GM19468 (cell line): ENCODE measurements around the gene CNIH1.
A peak's percentile ranks its signal among the peaks of the same experiment; 100 is the strongest.

Experiments
- ATAC-seq: cut with Tn5 transposase; IDR thresholded peaks from one replicate; pipeline ENCODE4 v1.9.1; 2021; ENCODE audit warnings: mild to moderate bottlenecking, moderate library complexity, moderate number of reproducible peaks; ENCODE audit not compliant: unreplicated experiment; ENCODE audit errors: extremely low read depth

The CNIH1 gene

GRCh38 chr14:54440873-54441868 lies at the start of gene CNIH1:
CNIH1 (minus strand) TSS chr14:54441374; CDS start chr14:54441327, 47 bp downstream.
- ATAC-seq = peak; percentile 94

DNA sequence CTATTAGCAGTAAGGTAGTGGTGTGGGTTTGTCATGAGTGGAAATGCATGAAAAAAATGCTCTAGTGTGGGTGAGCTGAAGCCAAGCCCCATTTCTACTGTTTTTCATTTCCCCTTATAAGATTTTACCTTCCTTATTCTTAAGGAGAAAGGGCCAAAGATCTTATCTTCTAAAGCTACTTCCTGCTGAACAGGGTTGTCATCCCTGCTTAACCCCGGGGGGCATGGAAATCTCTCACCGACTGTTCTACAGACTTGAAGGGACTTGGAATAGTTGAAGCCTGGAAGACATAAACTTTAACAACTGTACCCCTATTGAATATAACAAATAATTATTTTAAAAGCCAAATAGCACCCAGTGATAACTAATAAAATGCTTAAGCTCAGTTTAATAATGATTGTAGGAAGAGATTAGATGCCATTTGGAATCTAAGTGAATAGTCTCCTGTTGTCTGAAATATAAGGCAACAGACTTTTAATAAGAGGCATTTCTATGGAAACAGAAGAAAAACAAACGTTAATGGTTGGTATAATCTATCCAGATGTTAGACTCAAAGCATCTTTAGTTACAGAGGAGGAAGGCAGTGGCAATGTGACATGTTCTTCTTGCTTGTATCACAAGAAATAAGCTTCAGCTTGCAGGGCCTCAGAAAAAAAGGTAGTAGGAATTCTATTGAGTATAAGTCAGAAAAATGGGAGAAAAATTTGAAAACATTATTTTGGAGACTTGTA lies 49.4 kb upstream of the CNIH1 start:
- ATAC-seq = no peak

DNA sequence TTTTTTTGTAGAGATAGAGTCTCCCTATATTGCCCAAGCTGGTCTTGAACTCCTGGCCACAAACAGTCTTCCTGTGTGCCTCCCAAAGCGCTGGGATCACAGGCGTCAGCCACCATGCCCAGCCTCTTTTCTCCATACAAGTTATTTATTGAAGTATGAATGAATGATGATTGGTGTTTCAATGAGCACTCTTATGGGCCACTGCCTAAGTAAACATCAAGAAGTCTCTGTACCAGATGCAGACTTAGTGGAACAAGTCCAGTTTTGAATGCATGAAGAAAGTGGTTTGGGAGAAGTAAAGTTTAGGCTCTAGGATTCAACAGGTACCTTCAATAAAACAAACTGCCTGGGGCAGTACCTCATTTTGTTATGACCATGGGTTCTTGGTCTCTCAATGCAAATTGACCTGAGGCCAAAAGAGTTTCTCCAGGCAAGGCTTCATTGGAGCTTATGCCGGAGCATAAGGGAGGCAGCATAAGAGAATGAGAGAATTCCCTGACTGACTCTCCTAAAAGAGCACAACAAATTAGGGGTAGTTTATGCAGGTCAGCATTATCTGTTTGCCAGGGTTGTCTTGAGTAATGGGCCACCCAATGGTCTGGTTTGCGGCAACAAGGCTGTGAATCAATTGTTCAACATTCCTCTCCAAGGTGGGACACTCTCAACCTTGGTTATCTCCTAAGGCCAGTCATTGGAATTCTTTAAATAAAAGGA lies 48.7 kb upstream of the CNIH1 start:
- ATAC-seq = no peak

GRCh38 chr14:54489318-54489683 lies 48.1 kb upstream of the CNIH1 start:
- no peak for ATAC-seq

- ATAC-seq = peak; percentile 91
Measured at GRCh38 chr14:54488646-54489317, 47.6 kb upstream of the CNIH1 start, which contains the start of gene GMFB. GMFB (minus strand) TSS chr14:54488980; CDS start chr14:54488927, 53 bp downstream.

DNA sequence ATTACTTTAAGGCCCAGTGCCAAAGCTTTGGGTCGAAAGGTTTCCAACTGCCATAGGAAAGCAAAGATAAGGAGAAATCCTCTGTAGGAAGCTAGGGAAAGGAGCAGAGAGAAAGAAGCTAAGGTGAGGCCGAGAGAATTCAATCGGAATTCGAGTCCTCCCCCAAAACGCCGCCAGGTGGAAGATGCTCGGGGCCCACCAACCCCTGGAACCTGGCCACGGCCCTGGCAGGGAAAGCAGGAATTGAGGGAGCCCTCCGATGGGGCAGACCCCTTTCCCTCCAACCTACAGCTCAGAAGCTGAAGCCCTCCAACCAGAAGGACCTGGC lies 47.1 kb upstream of the CNIH1 start:
- no peak for ATAC-seq

- ATAC-seq = no peak
Measured at GRCh38 chr14:54487771-54488170, 46.6 kb upstream of the CNIH1 start.

GRCh38 chr14:54486685-54487084 lies 45.5 kb upstream of the CNIH1 start:
- ATAC-seq = no peak

- no peak for ATAC-seq
Measured at GRCh38 chr14:54483846-54484245, 42.7 kb upstream of the CNIH1 start.

- ATAC-seq = no peak
Measured at GRCh38 chr14:54483073-54483745, 42.0 kb upstream of the CNIH1 start.

DNA sequence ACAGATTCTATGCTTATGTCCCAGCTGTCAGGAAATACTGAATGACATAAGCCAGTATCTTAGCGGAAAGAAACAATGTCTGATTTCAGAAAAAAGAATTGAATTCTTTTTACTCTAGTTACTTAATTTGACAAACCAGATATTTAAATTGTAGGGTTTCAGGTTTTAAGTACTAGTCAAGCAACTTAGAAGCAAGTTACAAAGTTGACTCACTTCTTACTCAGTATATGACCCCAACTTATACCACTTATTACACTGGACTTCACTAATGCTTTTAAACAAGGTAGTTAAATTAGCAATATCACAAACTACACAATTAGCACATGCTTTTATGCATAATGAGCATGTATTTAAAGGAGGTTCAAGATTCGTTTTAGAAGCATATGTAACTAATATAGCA lies 40.5 kb upstream of the CNIH1 start:
- no peak for ATAC-seq

DNA sequence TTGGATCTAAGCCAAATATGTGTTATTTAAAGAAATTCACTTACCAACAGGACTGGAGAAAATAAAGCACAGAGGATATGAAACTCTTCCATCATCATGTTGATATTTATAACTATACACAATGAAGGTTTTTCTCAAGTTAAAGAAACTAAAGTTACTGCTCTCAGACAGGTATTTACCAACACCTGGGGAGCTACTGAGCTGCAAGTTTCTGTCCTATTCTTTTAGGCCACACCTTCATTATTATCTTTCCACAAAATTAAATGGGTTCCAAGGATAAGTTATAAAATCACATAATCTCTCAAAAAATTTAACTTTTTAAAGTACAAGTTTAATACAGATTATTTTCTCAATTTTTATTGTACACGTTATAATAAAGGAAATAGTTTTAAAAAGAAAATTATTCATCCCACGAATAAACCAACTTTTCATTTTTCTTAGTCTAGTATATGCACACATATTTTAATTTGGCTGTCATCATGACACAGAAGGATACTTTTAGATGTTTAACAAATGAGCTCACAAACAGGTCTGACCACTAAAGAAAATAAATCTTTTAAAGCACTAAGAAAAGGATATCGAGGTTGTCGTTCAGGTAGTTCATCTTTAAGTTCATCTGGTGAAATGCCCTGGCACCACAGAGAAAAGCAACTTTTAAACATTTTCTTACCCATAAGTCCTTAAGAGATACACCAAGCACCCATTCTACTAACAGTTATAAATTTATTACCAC lies 39.8 kb upstream of the CNIH1 start:
- no peak for ATAC-seq

- no peak for ATAC-seq
Measured at GRCh38 chr14:54478636-54479215, 37.6 kb upstream of the CNIH1 start.

- ATAC-seq = no peak
Measured at GRCh38 chr14:54475911-54476310, 34.7 kb upstream of the CNIH1 start.

GRCh38 chr14:54475187-54475899 lies 34.2 kb upstream of the CNIH1 start:
- no peak for ATAC-seq

GRCh38 chr14:54474232-54474793 lies 33.1 kb upstream of the CNIH1 start:
- ATAC-seq = no peak

- ATAC-seq = no peak
Measured at GRCh38 chr14:54472315-54472714, 31.1 kb upstream of the CNIH1 start.

GRCh38 chr14:54471641-54472040 lies 30.5 kb upstream of the CNIH1 start:
- ATAC-seq = no peak
